Left colon (tissue), 2 donors: ENCODE data around the gene FAAP24. TPM values are rescaled to one million over a fixed set of nuclear protein-coding genes. Genes with fewer than 3 reads are reported as not detected.
"Not testable (repeated sequence)": the region's sequence is repeated elsewhere in the genome, so short reads cannot be mapped to it uniquely, and the experiment has no call there.

Experiments
- ATAC-seq: fragments of 200-7000 bp; cut with Tn5 transposase; one replicate; pipeline ENCODE4 v1.9.1; 2020; ENCODE audit warnings: mild to moderate bottlenecking, moderate library complexity
- DNase-seq, 2 donors: peaks; one replicate each; pipeline ENCODE4 v3.0.0-alpha.2; 2020
- intact Hi-C, 2 donors: fragments of 100-400 bp; cut with DNase I in 1 of 2; cut with micrococcal nuclease in 1 of 2; formaldehyde crosslinking; loops; one replicate each; pipeline versions ENCODE4 v1.11.2 to v1.14.0; 2022; cut with DNase I, micrococcal nuclease
- total RNA-seq, 2 donors: library from RNA; stranded (reverse); fragmentation: NEBNext Ultra II Directional; extraction: Animal tissue kit (Norgen Biotek cat#: 25700); gene quantifications; one replicate each; pipeline ENCODE4 v1.2.1, GENCODE V29; 2021
- donor health status: DM: no; HTN: no; CAD: no.
- donor health status: DM: yes; HTN: yes; CAD: no.

Gene FAAP24
- total RNA-seq, 2 donors from 2014 or later: 1.0 to 1.5 TPM

DNA sequence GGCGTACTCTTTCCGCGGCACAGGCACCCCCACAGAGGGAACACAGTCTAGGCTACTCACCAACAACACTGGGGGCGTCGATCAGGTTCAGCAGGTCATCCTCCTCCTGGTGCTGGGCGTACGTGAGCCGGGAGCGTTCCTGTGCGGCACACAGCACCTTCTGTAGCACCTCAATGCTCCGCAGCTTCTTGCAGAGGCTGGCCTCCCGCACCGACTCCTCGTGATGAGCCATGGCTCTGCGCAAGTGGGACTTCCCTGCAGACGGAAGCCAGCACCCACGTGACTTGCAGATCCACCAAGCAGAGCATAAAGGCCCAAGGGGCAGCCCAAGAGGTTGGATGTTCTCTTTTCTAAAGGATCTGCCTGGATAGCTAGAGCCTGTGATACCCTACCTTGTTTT, 23.9 kb downstream of the FAAP24 start:
- DNase-seq, ATAC-seq, intact Hi-C loops: not testable (repeated sequence)

- peak; percentile 64 for ATAC-seq
- DNase-seq, intact Hi-C loops: not testable (repeated sequence)
These were observed 25.0 kb downstream of the FAAP24 start for GRCh38 chr19:32997061-32997464.

- DNase-seq (no peak), ATAC-seq (no peak)
- intact Hi-C loops: no loop called here
These were observed 25.8 kb downstream of the FAAP24 start for GRCh38 chr19:32997716-32998355.

- DNase-seq (no peak), ATAC-seq (no peak)
- intact Hi-C loops: no loop called here
These were observed 26.7 kb downstream of the FAAP24 start for GRCh38 chr19:32998722-32999121.

DNA sequence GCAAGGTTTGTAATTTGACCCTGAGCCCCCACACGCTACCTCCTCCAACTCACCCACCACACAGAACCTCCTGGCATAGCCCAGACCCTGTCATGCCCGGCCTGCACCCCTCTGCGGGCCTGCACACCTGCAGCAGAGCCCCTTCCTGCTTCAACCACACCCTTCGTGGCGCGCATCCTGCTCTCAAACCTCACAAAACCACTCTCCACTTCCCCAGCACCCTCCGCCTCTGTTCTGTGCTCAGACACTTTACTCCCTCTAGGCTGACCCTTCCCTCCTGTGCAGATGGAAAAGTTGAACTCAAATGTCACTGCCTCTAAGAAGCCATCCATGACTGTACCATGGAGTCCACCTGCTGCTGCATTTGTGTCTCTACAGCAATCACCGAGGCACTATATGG, 28.5 kb downstream of the FAAP24 start:
- DNase-seq (no peak), ATAC-seq (no peak)
- intact Hi-C loops: no loop called here

GRCh38 chr19:33000910-33001309, 28.9 kb downstream of the FAAP24 start:
- DNase-seq (no peak), ATAC-seq (no peak)
- intact Hi-C loops: no loop called here

- ATAC-seq: not testable (repeated sequence)
These were observed 30.3 kb downstream of the FAAP24 start for GRCh38 chr19:33002126-33002865.

DNA sequence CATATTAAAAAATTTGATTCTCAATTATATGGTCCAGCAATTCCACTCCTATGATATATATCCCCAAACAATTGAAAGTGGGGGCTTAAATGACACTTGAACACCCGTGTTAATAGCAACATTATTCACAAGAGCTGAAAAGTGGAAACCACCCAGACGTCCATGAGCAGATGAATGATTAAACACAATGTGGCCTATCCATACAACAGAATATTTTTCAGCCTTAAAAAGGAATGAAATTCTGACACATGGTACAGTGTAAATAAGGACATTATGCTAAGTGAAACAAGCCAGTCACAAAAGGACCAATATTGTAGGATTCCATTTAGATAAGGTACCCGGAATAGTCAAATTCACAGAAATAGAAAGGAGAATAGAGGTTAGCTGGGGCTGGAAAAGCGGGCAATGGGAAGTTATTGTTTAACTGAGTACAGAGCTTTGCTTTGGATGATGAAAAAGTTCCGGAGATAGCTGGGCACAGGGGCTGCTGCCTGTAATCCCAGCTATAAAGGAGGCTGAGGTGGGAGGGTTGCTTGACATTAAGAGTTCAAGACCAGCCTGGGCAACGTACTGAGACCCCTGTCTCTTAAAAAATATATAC, 31.5 kb downstream of the FAAP24 start:
- intact Hi-C loops, DNase-seq, ATAC-seq: not testable (repeated sequence)

More at GRCh38 chr19:33002126-33002865, 30.3 kb downstream of the FAAP24 start:
- intact Hi-C loops, DNase-seq: not testable (repeated sequence)

DNA sequence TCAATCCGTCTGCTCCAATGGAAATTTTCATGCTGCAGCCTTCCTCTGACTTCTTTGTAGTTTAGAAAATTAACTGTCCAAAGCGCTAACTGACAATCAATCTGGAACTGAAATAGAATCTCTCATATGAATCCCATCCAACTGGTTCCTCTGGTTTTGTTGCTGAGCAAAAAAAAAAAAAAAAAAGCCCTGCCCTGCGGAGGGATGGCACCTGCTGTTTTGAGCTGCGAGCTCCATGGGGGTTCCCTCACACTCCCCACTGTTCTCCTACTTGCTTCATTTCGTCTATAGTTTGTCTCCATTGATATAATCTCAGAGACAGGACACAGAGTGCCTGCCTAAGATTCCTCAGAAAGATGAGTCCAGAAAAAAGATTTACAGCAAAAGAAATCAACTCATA, 33.4 kb downstream of the FAAP24 start:
- intact Hi-C loops: no loop called here
- no peak for DNase-seq
- ATAC-seq: peak; percentile 63

GRCh38 chr19:33008738-33009137, 36.7 kb downstream of the FAAP24 start:
- intact Hi-C loops: no loop called here
- ATAC-seq: no peak

GRCh38 chr19:33010891-33011290, 38.8 kb downstream of the FAAP24 start:
- intact Hi-C loops: not testable (repeated sequence)

More at GRCh38 chr19:33008738-33009137, 36.7 kb downstream of the FAAP24 start:
- no peak for DNase-seq

GRCh38 chr19:33022472-33023116, 50.6 kb downstream of the FAAP24 start:
- no peak for ATAC-seq
- intact Hi-C loops: no loop called here
- DNase-seq: no peak

More at GRCh38 chr19:33010891-33011290, 38.8 kb downstream of the FAAP24 start:
- DNase-seq, ATAC-seq: not testable (repeated sequence)

DNA sequence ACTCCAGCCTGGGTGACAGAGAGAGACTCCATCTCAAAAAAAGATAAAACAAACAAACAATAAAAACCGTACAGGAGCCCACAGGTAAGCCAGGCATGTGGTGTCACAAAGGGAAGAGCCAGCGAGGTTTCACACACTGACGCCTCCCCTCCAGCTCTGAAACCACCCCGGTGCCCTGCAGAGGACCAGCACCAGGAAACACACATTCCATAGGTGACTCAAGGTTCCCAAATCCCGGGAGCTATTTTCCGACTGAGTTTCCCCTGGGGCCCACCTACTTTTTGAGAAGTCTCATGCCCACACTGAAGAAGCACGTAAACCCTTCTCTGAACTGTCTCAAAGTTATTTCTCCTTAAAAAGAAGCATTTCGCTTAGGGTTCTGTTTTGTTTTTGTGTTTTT, 52.4 kb downstream of the FAAP24 start:
- ATAC-seq (no peak), DNase-seq (no peak)
- intact Hi-C loops: no loop called here

DNA sequence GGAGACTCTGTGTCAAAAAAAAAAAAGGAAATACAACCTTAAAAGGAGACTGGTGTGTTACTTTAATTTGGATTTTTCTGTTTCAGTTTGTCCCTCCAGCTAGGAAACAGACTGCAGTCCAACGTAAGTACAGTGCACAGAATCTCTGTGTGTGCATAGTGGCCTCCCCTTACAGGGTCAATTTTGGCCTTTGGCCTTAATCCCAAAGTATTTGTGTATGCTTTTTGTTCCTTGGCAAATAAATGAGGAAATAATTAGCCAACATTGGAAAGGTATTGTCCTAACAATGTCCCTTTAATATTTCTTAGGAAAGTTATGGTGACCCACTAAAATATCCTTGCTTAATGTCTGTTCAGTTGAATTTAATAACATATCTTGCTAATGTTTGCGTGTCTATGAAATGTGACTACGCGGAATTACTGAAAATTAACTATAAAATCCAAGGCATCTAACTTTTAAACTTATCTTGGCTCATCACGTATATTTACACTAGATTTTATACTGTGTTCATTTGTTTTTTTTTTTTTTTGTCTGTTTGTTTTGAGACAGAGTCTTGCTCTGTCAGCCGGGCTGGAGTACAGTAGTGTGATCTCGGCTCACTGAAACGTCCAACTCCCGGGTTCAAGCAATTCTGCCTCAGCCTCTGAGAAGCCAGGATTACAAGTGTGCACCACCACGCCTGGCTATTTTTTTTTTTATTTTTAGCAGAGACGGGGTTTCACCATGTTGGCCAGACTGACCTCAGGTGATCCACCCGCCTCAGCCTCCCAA, 53.6 kb downstream of the FAAP24 start:
- intact Hi-C loops, ATAC-seq, DNase-seq: not testable (repeated sequence)

DNA sequence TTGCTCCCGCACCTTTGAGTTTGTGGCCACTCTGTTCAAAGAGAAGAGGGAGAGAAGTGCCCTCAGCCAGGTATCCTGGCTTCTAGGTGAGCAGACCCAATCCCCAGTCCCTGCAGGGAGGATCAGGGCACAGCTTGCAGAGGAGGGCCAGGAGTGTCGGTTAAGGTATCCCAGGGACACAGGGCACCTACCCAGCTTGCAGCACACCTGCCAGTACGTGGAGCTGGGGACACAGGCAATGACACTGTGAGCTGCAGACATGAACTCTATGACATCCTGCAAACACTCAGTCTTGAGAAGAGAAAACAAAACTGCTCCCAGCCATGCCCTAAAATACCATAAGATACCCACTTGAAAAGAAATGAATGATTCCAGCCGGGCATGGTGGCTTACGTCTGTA, 54.6 kb downstream of the FAAP24 start:
- DNase-seq, intact Hi-C loops, ATAC-seq: not testable (repeated sequence)
